GM15510 (cell line): ENCODE measurements around the gene EGLN2.

Source experiments
- POLR2A ChIP-seq: IDR thresholded peaks from 3 replicates; pipeline ENCODE4 v1.6.1; 2011; ENCODE audit warnings: borderline replicate concordance; ENCODE audit not compliant: insufficient read length; ENCODE audit errors: extremely low read depth

EGLN2 gene

GRCh38 chr19:40791996-40792395, 7.0 kb upstream of the EGLN2 start:
- TF ChIP-seq POLR2A, result no peak

GRCh38 chr19:40797166-40797962, 1.6 kb upstream of the EGLN2 start:
- no peak for TF ChIP-seq POLR2A

- peak; percentile 52 for TF ChIP-seq POLR2A
These were observed 868 bp upstream of the EGLN2 start for GRCh38 chr19:40797963-40798682.

GRCh38 chr19:40799558-40800338, 757 bp downstream of the EGLN2 start:
- TF ChIP-seq POLR2A, result peak; percentile 7

- no peak for TF ChIP-seq POLR2A
These were observed 1.5 kb downstream of the EGLN2 start for GRCh38 chr19:40800339-40800996.

GRCh38 chr19:40800997-40801377, 2.0 kb downstream of the EGLN2 start:
- TF ChIP-seq POLR2A, result no peak

- TF ChIP-seq POLR2A, result no peak
These were observed 2.7 kb downstream of the EGLN2 start for GRCh38 chr19:40801426-40802299.

GRCh38 chr19:40802300-40803169, 3.5 kb downstream of the EGLN2 start:
- no peak for TF ChIP-seq POLR2A

GRCh38 chr19:40803170-40803856, 4.3 kb downstream of the EGLN2 start:
- TF ChIP-seq POLR2A, result no peak

- no peak for TF ChIP-seq POLR2A
These were observed 5.1 kb downstream of the EGLN2 start for GRCh38 chr19:40803857-40804782.

- no peak for TF ChIP-seq POLR2A
These were observed 5.8 kb downstream of the EGLN2 start for GRCh38 chr19:40804783-40805242.
